GM23338 (cell line): Measurements from ENCODE around the gene JAK2. TPM values are rescaled to one million over a fixed set of nuclear protein-coding genes. Genes with fewer than 3 reads are reported as not detected.

Experiments
- ATAC-seq: fragments of 200-7000 bp; cut with Tn5 transposase; 3 replicates; pipeline ENCODE4 v1.9.1; 2020
- DNase-seq: peaks from one replicate; pipeline ENCODE4 v3.0.0-alpha.2; 2015; ENCODE audit warnings: low spot score
- H2AFZ ChIP-seq: fragments of 200-600 bp; sonication (generic); 2 replicates; pipeline ENCODE4 v1.8.0; 2016; ENCODE audit warnings: antibody characterized with exemption, mild to moderate bottlenecking, moderate library complexity
- H3F3A ChIP-seq: fragments of 200-600 bp; sonication (generic); replicated peaks from 2 replicates; pipeline ENCODE4 v1.8.0; 2017; ENCODE audit warnings: antibody characterized with exemption, mixed run types, low read depth
- H3K27ac ChIP-seq: fragments of 200-600 bp; sonication (generic); 2 replicates; pipeline ENCODE4 v1.6.1; 2016; ENCODE audit warnings: low read depth
- H3K27me3 ChIP-seq: fragments of 200-600 bp; sonication (generic); 2 replicates; pipeline ENCODE4 v1.8.0; 2016; ENCODE audit warnings: mild to moderate bottlenecking, mixed run types, moderate library complexity; ENCODE audit not compliant: insufficient read depth
- H3K36me3 ChIP-seq: fragments of 200-600 bp; sonication (generic); 2 replicates; pipeline ENCODE4 v1.8.0; 2016; ENCODE audit warnings: mild to moderate bottlenecking; ENCODE audit not compliant: insufficient read depth
- H3K4me1 ChIP-seq: fragments of 200-600 bp; sonication (generic); 2 replicates; pipeline ENCODE4 v1.8.0; 2016; ENCODE audit warnings: mild to moderate bottlenecking, moderate library complexity; ENCODE audit not compliant: insufficient read depth
- H3K4me2 ChIP-seq: fragments of 200-600 bp; sonication (generic); 2 replicates; pipeline ENCODE4 v1.7.1; 2017; ENCODE audit warnings: mixed run types
- H3K4me3 ChIP-seq: fragments of 200-600 bp; sonication (generic); 2 replicates; pipeline ENCODE4 v1.6.1; 2016; ENCODE audit warnings: mixed run types
- H3K79me2 ChIP-seq: fragments of 200-600 bp; sonication (generic); replicated peaks from 2 replicates; pipeline ENCODE4 v1.8.0; 2017; ENCODE audit warnings: mild to moderate bottlenecking; ENCODE audit not compliant: insufficient read depth
- H3K9me2 ChIP-seq: fragments of 200-600 bp; sonication (generic); 2 replicates; pipeline ENCODE4 v1.8.0; 2017; ENCODE audit not compliant: insufficient read depth
- H4K20me1 ChIP-seq: fragments of 200-600 bp; sonication (generic); replicated peaks from 2 replicates; pipeline ENCODE4 v1.8.0; 2017; ENCODE audit warnings: mild to moderate bottlenecking; ENCODE audit not compliant: insufficient read depth
- H3K27ac Mint-ChIP-seq: 2 replicates; pipeline ENCODE4 v1.8.0; 2020; ENCODE audit warnings: inconsistent platforms, mild to moderate bottlenecking, moderate library complexity, mixed read lengths
- H3K27me3 Mint-ChIP-seq: 3 replicates; pipeline ENCODE4 v1.8.0; 2022; ENCODE audit warnings: low read depth, mild to moderate bottlenecking, moderate library complexity, mixed read lengths, inconsistent platforms; ENCODE audit not compliant: insufficient read depth, poor library complexity
- H3K36me3 Mint-ChIP-seq: 3 replicates; pipeline ENCODE4 v1.8.0; 2021; ENCODE audit warnings: low read depth, mild to moderate bottlenecking, inconsistent platforms, moderate library complexity, mixed read lengths
- H3K4me1 Mint-ChIP-seq: 3 replicates; pipeline ENCODE4 v1.8.0; 2020; ENCODE audit warnings: mild to moderate bottlenecking, inconsistent platforms, mixed read lengths
- H3K4me3 Mint-ChIP-seq: 3 replicates; pipeline ENCODE4 v1.8.0; 2021; ENCODE audit warnings: moderate library complexity, mild to moderate bottlenecking, inconsistent platforms, mixed read lengths
- H3K9me3 Mint-ChIP-seq: 3 replicates; pipeline ENCODE4 v1.8.0; 2020; ENCODE audit warnings: moderate library complexity, mild to moderate bottlenecking, inconsistent platforms, mixed read lengths
- CREB1 ChIP-seq: fragments of 250-450 bp; sonication (Bioruptor Pico); IDR thresholded peaks from 2 replicates; pipeline ENCODE4 v1.5.0; 2020; ENCODE audit warnings: low read depth, mild to moderate bottlenecking, moderate library complexity
- EZH2 ChIP-seq: fragments of 200-600 bp; sonication (generic); IDR thresholded peaks from one replicate; pipeline ENCODE4 v1.8.0; 2017; ENCODE audit warnings: antibody characterized with exemption, mild to moderate bottlenecking, low read depth; ENCODE audit not compliant: unreplicated experiment
- EZH2phosphoT487 ChIP-seq: fragments of 200-600 bp; sonication (generic); IDR thresholded peaks from one replicate; pipeline ENCODE4 v1.8.1; 2018; ENCODE audit warnings: antibody characterized with exemption; ENCODE audit not compliant: unreplicated experiment
- JUNB ChIP-seq: IDR thresholded peaks from one replicate; pipeline ENCODE4 v1.6.1; 2016; ENCODE audit warnings: antibody characterized with exemption; ENCODE audit not compliant: unreplicated experiment
- POLR2AphosphoS5 ChIP-seq: IDR thresholded peaks from 2 replicates; pipeline ENCODE4 v1.6.1; 2016; ENCODE audit warnings: antibody characterized with exemption, low read depth
- STAT1 ChIP-seq: IDR thresholded peaks from one replicate; pipeline ENCODE4 v1.6.1; 2016; ENCODE audit warnings: antibody characterized with exemption; ENCODE audit not compliant: unreplicated experiment
- ZNF114 ChIP-seq: fragments of 250-450 bp; sonication (Bioruptor Pico); IDR thresholded peaks from 2 replicates; pipeline ENCODE4 v1.5.0; 2020; ENCODE audit warnings: mild to moderate bottlenecking, moderate library complexity
- ZNF331 ChIP-seq: fragments of 250-450 bp; sonication (Bioruptor Pico); IDR thresholded peaks from 2 replicates; pipeline ENCODE4 v1.5.0; 2020; ENCODE audit warnings: low read depth, mild to moderate bottlenecking, moderate library complexity
- polyA plus RNA-seq: library from polyadenylated mRNA; unstranded; fragments of >200 nt; fragmentation: Nextera tagmentation; extraction: Ambion mirVana; gene quantifications from 2 replicates; pipeline ENCODE4 v1.2.1, GENCODE V29; 2016
- total RNA-seq: library from RNA; depleted of rRNA; stranded (reverse); fragments of >200 nt; shearing (Covaris generic); gene quantifications from 2 replicates; pipeline ENCODE4 v1.2.3, GENCODE V29; 2014
- TF ChIP-seq, protein P1 (sequence below): IDR thresholded peaks from one replicate; pipeline ENCODE4 v1.6.1; 2018; ENCODE audit warnings: antibody characterized with exemption; ENCODE audit not compliant: unreplicated experiment
- TF ChIP-seq, protein P2 (sequence below): fragments of 250-450 bp; sonication (Bioruptor Pico); IDR thresholded peaks from 2 replicates; pipeline ENCODE4 v1.5.0; 2020; ENCODE audit warnings: mild to moderate bottlenecking, moderate library complexity
- TF ChIP-seq, protein P3 (sequence below): IDR thresholded peaks from 2 replicates; pipeline ENCODE4 v1.6.1; 2016; ENCODE audit warnings: antibody characterized with exemption

The JAK2 gene
- total and polyA plus RNA-seq, 2 experiments from 2014 or later = 1.1 to 3.0 TPM

DNA sequence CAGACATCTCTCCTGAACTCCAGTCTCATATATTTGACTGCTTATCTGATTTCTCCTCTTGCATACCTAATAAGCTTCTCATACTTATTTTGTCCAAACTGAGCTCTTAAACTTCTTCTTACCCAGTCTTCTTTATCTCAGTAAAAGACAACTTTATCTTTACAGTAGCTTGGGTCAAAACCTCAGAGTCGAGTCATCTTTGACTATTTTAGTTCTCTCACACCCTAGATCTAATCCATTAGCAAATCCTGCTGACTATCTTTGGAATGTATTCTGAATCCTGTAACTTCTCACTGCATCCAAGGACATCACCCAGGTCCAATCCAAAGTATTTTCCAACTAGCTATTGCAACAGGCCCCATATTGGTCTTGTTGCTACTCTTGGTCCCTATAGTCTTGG is 11.8 kb upstream of the JAK2 start (continued):
- TF ChIP-seq ZNF114 (CRISPR knock-in tag) (no peak), JUNB (no peak), EZH2 (no peak), EZH2phosphoT487 (no peak), POLR2AphosphoS5 (no peak)
- TF ChIP-seq, protein P1, sequence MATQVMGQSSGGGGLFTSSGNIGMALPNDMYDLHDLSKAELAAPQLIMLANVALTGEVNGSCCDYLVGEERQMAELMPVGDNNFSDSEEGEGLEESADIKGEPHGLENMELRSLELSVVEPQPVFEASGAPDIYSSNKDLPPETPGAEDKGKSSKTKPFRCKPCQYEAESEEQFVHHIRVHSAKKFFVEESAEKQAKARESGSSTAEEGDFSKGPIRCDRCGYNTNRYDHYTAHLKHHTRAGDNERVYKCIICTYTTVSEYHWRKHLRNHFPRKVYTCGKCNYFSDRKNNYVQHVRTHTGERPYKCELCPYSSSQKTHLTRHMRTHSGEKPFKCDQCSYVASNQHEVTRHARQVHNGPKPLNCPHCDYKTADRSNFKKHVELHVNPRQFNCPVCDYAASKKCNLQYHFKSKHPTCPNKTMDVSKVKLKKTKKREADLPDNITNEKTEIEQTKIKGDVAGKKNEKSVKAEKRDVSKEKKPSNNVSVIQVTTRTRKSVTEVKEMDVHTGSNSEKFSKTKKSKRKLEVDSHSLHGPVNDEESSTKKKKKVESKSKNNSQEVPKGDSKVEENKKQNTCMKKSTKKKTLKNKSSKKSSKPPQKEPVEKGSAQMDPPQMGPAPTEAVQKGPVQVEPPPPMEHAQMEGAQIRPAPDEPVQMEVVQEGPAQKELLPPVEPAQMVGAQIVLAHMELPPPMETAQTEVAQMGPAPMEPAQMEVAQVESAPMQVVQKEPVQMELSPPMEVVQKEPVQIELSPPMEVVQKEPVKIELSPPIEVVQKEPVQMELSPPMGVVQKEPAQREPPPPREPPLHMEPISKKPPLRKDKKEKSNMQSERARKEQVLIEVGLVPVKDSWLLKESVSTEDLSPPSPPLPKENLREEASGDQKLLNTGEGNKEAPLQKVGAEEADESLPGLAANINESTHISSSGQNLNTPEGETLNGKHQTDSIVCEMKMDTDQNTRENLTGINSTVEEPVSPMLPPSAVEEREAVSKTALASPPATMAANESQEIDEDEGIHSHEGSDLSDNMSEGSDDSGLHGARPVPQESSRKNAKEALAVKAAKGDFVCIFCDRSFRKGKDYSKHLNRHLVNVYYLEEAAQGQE = no peak

DNA sequence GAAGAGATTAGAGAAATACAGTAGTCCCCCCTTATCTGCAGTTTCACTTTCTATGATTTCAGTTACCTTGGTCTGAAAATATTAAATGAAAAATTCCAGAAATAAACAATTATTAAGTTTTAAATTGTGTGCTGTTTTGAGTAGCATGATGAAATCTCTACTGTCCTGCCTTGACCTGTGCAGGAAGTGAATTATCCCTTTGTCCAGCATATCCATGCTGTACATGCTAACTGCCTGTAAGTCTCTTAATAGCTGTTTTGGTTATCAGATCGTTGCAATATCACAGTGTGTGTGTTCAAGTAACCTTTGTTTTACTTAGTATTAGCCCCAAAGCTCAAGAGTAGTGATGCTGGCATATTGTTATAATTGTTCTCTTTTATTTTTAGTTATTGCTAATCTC is 11.2 kb upstream of the JAK2 start:
- no peaks in the 10 kb centered on the region for H3K9me3 Mint-ChIP-seq
- Histone ChIP-seq H2AFZ (no peak overlapping the region), H4K20me1 (no peaks in the 10 kb centered on the region), H3K27ac (no peak overlapping the region), H3K4me2 (no peak overlapping the region), H3K9me2 (no peaks in the 10 kb centered on the region), H3K79me2 (no peaks in the 10 kb centered on the region), H3F3A (no peaks in the 10 kb centered on the region), H3K4me1 (0 out of 2 replicates have a peak, but pooled peaks cover 6% of the 10 kb centered on the region), H3K4me3 (no peak overlapping the region), H3K27me3 (no peaks in the 10 kb centered on the region), H3K36me3 (no peaks in the 10 kb centered on the region)
- H3K4me1 Mint-ChIP-seq = 0 out of 3 replicates have a peak, but pooled peaks cover 2% of the 10 kb centered on the region
- H3K27me3 Mint-ChIP-seq = no peaks in the 10 kb centered on the region
- no peak overlapping the region for H3K4me3 Mint-ChIP-seq
- DNase-seq (no peak), ATAC-seq (no peak)
- H3K36me3 Mint-ChIP-seq = no peaks in the 10 kb centered on the region
- no peak overlapping the region for H3K27ac Mint-ChIP-seq
- TF ChIP-seq ZNF114 (CRISPR knock-in tag) = no peak
- TF ChIP-seq, protein P1 = no peak
- TF ChIP-seq CREB1 (CRISPR knock-in tag) = no peak
- no peak for TF ChIP-seq STAT1
- TF ChIP-seq, protein P2, sequence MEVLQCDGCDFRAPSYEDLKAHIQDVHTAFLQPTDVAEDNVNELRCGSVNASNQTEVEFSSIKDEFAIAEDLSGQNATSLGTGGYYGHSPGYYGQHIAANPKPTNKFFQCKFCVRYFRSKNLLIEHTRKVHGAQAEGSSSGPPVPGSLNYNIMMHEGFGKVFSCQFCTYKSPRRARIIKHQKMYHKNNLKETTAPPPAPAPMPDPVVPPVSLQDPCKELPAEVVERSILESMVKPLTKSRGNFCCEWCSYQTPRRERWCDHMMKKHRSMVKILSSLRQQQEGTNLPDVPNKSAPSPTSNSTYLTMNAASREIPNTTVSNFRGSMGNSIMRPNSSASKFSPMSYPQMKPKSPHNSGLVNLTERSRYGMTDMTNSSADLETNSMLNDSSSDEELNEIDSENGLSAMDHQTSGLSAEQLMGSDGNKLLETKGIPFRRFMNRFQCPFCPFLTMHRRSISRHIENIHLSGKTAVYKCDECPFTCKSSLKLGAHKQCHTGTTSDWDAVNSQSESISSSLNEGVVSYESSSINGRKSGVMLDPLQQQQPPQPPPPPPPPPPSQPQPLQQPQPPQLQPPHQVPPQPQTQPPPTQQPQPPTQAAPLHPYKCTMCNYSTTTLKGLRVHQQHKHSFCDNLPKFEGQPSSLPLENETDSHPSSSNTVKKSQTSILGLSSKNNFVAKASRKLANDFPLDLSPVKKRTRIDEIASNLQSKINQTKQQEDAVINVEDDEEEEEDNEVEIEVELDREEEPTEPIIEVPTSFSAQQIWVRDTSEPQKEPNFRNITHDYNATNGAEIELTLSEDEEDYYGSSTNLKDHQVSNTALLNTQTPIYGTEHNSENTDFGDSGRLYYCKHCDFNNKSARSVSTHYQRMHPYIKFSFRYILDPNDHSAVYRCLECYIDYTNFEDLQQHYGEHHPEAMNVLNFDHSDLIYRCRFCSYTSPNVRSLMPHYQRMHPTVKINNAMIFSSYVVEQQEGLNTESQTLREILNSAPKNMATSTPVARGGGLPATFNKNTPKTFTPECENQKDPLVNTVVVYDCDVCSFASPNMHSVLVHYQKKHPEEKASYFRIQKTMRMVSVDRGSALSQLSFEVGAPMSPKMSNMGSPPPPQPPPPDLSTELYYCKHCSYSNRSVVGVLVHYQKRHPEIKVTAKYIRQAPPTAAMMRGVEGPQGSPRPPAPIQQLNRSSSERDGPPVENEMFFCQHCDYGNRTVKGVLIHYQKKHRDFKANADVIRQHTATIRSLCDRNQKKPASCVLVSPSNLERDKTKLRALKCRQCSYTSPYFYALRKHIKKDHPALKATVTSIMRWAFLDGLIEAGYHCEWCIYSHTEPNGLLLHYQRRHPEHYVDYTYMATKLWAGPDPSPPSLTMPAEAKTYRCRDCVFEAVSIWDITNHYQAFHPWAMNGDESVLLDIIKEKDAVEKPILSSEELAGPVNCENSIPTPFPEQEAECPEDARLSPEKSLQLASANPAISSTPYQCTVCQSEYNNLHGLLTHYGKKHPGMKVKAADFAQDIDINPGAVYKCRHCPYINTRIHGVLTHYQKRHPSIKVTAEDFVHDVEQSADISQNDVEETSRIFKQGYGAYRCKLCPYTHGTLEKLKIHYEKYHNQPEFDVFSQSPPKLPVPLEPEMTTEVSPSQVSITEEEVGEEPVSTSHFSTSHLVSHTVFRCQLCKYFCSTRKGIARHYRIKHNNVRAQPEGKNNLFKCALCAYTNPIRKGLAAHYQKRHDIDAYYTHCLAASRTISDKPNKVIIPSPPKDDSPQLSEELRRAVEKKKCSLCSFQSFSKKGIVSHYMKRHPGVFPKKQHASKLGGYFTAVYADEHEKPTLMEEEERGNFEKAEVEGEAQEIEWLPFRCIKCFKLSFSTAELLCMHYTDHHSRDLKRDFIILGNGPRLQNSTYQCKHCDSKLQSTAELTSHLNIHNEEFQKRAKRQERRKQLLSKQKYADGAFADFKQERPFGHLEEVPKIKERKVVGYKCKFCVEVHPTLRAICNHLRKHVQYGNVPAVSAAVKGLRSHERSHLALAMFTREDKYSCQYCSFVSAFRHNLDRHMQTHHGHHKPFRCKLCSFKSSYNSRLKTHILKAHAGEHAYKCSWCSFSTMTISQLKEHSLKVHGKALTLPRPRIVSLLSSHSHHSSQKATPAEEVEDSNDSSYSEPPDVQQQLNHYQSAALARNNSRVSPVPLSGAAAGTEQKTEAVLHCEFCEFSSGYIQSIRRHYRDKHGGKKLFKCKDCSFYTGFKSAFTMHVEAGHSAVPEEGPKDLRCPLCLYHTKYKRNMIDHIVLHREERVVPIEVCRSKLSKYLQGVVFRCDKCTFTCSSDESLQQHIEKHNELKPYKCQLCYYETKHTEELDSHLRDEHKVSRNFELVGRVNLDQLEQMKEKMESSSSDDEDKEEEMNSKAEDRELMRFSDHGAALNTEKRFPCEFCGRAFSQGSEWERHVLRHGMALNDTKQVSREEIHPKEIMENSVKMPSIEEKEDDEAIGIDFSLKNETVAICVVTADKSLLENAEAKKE (CRISPR knock-in tag) = no peak
- TF ChIP-seq POLR2AphosphoS5 = no peak
- TF ChIP-seq, protein P3, sequence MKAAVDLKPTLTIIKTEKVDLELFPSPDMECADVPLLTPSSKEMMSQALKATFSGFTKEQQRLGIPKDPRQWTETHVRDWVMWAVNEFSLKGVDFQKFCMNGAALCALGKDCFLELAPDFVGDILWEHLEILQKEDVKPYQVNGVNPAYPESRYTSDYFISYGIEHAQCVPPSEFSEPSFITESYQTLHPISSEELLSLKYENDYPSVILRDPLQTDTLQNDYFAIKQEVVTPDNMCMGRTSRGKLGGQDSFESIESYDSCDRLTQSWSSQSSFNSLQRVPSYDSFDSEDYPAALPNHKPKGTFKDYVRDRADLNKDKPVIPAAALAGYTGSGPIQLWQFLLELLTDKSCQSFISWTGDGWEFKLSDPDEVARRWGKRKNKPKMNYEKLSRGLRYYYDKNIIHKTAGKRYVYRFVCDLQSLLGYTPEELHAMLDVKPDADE = no peak
- no peak for TF ChIP-seq JUNB
- no peak for TF ChIP-seq ZNF331
- no peak for TF ChIP-seq EZH2phosphoT487
